MV-4-11 (cell line): ENCODE data around the gene PPP5C.
"Not testable (repeated sequence)": the region's sequence is repeated elsewhere in the genome, so short reads cannot be mapped to it uniquely, and the experiment has no call there.

Source experiments
- DNase-seq: peaks from one replicate; lab custom pipeline; 2025; lab: John Stamatoyannopoulos, UW

PPP5C gene

GRCh38 chr19:46346821-46347571, at the start of gene PPP5C:
TSS of gene PPP5C (plus strand) at chr19:46347087. CDS start at chr19:46347097, 10 bp downstream.
- DNase-seq, result peak; percentile 91

GRCh38 chr19:46297700-46298478, 49.0 kb upstream of the PPP5C start:
- DNase-seq, result no peak

- no peak for DNase-seq
These were observed 48.3 kb upstream of the PPP5C start for GRCh38 chr19:46298479-46299003.

- DNase-seq, result peak; percentile 19
These were observed 47.8 kb upstream of the PPP5C start for GRCh38 chr19:46299004-46299509.

GRCh38 chr19:46299695-46300094, 47.2 kb upstream of the PPP5C start:
- no peak for DNase-seq

GRCh38 chr19:46303322-46303690, 43.6 kb upstream of the PPP5C start:
- no peak for DNase-seq

- no peak for DNase-seq
These were observed 43.0 kb upstream of the PPP5C start for GRCh38 chr19:46303691-46304397.

- no peak for DNase-seq
These were observed 40.4 kb upstream of the PPP5C start for GRCh38 chr19:46306501-46306900.

- no peak for DNase-seq
These were observed 38.4 kb upstream of the PPP5C start for GRCh38 chr19:46308510-46308909.

- DNase-seq, result no peak
These were observed 37.8 kb upstream of the PPP5C start for GRCh38 chr19:46309056-46309455.

- no peak for DNase-seq
These were observed 35.4 kb upstream of the PPP5C start for GRCh38 chr19:46311444-46311843.

GRCh38 chr19:46313540-46314469, 33.1 kb upstream of the PPP5C start:
- not testable (repeated sequence) for DNase-seq

GRCh38 chr19:46317339-46317738, 29.5 kb upstream of the PPP5C start:
- DNase-seq, result no peak

- DNase-seq, result no peak
These were observed 27.3 kb upstream of the PPP5C start for GRCh38 chr19:46319613-46320012.

GRCh38 chr19:46320559-46320958, 26.3 kb upstream of the PPP5C start:
- DNase-seq, result no peak

- DNase-seq, result no peak
These were observed 25.2 kb upstream of the PPP5C start for GRCh38 chr19:46321653-46322052.

- not testable (repeated sequence) for DNase-seq
These were observed 23.7 kb upstream of the PPP5C start for GRCh38 chr19:46323227-46323626.

GRCh38 chr19:46324277-46324676, 22.6 kb upstream of the PPP5C start:
- DNase-seq, result no peak

GRCh38 chr19:46326608-46327007, 20.3 kb upstream of the PPP5C start:
- DNase-seq, result no peak

GRCh38 chr19:46328079-46328478, 18.8 kb upstream of the PPP5C start:
- DNase-seq, result no peak

GRCh38 chr19:46330319-46330918, 16.5 kb upstream of the PPP5C start:
- no peak for DNase-seq
